Measurements from ENCODE around the gene OGFOD2. TPM values are rescaled to one million over a fixed set of nuclear protein-coding genes. Genes with fewer than 3 reads are reported as not detected.
A peak's percentile ranks its signal among the peaks of the same experiment; 100 is the strongest.

OGFOD2 gene
- total and polyA plus RNA-seq, 9 of the 15 experiments (the other 6 are each of a cell fraction or from before 2014, with no cell fraction given), result 1.4 to 111 (median 18.5) TPM

DNA sequence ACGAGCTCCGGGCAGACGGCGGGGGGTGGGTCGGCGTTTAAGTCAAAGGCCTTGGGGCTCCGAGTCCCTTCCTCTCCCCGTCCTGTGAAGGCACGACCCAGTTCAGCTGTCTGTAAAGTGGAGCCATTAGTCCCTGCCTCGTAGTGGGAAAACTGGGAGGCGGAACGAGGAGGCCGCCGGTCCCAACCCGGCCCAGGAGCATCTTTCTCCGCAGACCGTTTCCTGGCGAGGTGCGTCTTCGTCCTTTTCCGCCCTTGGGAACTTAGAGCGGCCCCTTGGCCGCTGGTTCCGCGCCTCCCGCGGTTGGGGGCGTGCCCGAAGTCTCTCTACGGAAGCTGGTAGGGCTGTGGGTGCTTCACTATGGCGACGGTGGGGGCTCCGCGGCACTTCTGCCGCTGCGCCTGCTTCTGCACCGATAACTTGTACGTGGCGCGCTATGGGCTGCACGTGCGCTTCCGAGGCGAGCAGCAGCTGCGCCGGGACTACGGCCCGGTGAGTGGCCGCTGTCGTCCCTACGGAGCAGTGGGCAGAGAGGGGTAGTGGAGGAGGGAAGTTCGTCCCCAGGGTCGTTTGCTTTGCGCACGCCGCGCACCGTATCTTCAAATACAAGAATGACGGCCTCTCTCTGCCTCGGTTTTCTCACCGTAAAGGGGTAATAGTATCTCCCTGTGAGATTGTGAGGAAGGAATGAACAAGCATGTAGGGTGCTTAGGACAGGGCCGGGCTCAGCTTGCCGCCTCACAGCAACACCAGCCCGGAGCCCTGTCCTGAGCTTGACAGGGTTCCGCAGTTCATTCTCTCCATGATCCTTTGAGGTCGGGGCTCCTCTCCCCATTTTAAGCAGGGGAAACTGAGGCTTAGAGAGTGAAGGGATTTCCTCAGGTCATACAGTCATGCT is at the start of gene OGFOD2 (continued):
- TF ChIP-seq FOXA3 (CRISPR knock-in tag; conservative IDR thresholded peaks at IDR 0.05 in 1 of 2, IDR thresholded peaks at IDR 0.05 in 1 of 2), result peak in 1 of 2 experiments; percentile 68; a peak in 1 of 4 replicates
- no peak for TF ChIP-seq CAMTA2 (CRISPR knock-in tag; conservative IDR thresholded peaks at IDR 0.05)
- TF ChIP-seq KDM5B (IDR thresholded peaks at IDR 0.05; ENCODE audit: insufficient replicate concordance, low read depth, low read length), result peak; percentile 66
- TF ChIP-seq HMGN3 (IDR thresholded peaks at IDR 0.05; ENCODE audit: borderline replicate concordance, extremely low read depth, insufficient read length, low read depth, low read length), result peak; percentile 97
- TF ChIP-seq ZFPM2 (CRISPR knock-in tag; IDR thresholded peaks at IDR 0.05), result no peak
- 0 out of 2 replicates have a peak, but pooled peaks have one; percentile 36 for TF ChIP-seq KLF16 (IDR thresholded peaks at IDR 0.05)
- no peak for TF ChIP-seq HNRNPL (IDR thresholded peaks at IDR 0.05; ENCODE audit: low read depth, low read length)
- TF ChIP-seq TEAD2 (tag; IDR thresholded peaks at IDR 0.05), result no peak
- no peak for TF ChIP-seq ZNF12 (CRISPR knock-in tag; IDR thresholded peaks at IDR 0.05)
- TF ChIP-seq PHF8 (IDR thresholded peaks at IDR 0.05; ENCODE audit: borderline replicate concordance, low read length), result peak; percentile 85
- no peak for TF ChIP-seq TSC22D4 (tag; IDR thresholded peaks at IDR 0.05)
- TF ChIP-seq, protein P1, sequence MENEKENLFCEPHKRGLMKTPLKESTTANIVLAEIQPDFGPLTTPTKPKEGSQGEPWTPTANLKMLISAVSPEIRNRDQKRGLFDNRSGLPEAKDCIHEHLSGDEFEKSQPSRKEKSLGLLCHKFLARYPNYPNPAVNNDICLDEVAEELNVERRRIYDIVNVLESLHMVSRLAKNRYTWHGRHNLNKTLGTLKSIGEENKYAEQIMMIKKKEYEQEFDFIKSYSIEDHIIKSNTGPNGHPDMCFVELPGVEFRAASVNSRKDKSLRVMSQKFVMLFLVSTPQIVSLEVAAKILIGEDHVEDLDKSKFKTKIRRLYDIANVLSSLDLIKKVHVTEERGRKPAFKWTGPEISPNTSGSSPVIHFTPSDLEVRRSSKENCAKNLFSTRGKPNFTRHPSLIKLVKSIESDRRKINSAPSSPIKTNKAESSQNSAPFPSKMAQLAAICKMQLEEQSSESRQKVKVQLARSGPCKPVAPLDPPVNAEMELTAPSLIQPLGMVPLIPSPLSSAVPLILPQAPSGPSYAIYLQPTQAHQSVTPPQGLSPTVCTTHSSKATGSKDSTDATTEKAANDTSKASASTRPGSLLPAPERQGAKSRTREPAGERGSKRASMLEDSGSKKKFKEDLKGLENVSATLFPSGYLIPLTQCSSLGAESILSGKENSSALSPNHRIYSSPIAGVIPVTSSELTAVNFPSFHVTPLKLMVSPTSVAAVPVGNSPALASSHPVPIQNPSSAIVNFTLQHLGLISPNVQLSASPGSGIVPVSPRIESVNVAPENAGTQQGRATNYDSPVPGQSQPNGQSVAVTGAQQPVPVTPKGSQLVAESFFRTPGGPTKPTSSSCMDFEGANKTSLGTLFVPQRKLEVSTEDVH (IDR thresholded peaks at IDR 0.05; ENCODE audit: low read depth, partially characterized antibody), result peak; percentile 11
- TF ChIP-seq MYNN (IDR thresholded peaks at IDR 0.05), result no peak
- TF ChIP-seq MYNN (CRISPR knock-in tag; IDR thresholded peaks at IDR 0.05), result no peak
- no peak for TF ChIP-seq ZNF668 (CRISPR knock-in tag; IDR thresholded peaks at IDR 0.05)
- TF ChIP-seq, protein P2, sequence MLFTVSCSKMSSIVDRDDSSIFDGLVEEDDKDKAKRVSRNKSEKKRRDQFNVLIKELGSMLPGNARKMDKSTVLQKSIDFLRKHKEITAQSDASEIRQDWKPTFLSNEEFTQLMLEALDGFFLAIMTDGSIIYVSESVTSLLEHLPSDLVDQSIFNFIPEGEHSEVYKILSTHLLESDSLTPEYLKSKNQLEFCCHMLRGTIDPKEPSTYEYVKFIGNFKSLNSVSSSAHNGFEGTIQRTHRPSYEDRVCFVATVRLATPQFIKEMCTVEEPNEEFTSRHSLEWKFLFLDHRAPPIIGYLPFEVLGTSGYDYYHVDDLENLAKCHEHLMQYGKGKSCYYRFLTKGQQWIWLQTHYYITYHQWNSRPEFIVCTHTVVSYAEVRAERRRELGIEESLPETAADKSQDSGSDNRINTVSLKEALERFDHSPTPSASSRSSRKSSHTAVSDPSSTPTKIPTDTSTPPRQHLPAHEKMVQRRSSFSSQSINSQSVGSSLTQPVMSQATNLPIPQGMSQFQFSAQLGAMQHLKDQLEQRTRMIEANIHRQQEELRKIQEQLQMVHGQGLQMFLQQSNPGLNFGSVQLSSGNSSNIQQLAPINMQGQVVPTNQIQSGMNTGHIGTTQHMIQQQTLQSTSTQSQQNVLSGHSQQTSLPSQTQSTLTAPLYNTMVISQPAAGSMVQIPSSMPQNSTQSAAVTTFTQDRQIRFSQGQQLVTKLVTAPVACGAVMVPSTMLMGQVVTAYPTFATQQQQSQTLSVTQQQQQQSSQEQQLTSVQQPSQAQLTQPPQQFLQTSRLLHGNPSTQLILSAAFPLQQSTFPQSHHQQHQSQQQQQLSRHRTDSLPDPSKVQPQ (CRISPR knock-in tag; IDR thresholded peaks at IDR 0.05; ENCODE audit: borderline replicate concordance), result no peak
- TF ChIP-seq RCOR1 (IDR thresholded peaks at IDR 0.05; ENCODE audit: borderline replicate concordance in 1 of 2, low read depth in 2 of 2, low read length in 2 of 2), result peak in 1 of 2 experiments; percentile 33; a peak in 1 of 4 replicates
- TF ChIP-seq HEY1 (CRISPR knock-in tag; IDR thresholded peaks at IDR 0.05; ENCODE audit: borderline replicate concordance), result no peak
- TF ChIP-seq ZNF507 (tag; conservative IDR thresholded peaks at IDR 0.05), result no peak
- TF ChIP-seq SNIP1 (IDR thresholded peaks at IDR 0.05; ENCODE audit: low read depth), result no peak
- TF ChIP-seq RB1 (IDR thresholded peaks at IDR 0.05; ENCODE audit: low read depth), result peak; percentile 86
- 0 out of 2 replicates have a peak, but pooled peaks have one; percentile 53 for TF ChIP-seq ETV5 (CRISPR knock-in tag; IDR thresholded peaks at IDR 0.05; ENCODE audit: low read depth)
- 0 out of 2 replicates have a peak, but pooled peaks have one; percentile 14 for TF ChIP-seq CHD2 (IDR thresholded peaks at IDR 0.05; ENCODE audit: low read depth, low read length)

Measured in K562 (cell line).